MM.1S (cell line): ENCODE data around the gene PIGH.

ENCODE experiments used
- CTCF ChIP-seq: fragments of 300-600 bp; sonication (generic); IDR thresholded peaks from 2 replicates; pipeline ENCODE4 v1.5.1; 2016; ENCODE audit warnings: antibody characterized with exemption, low read length, mixed read lengths
- EZH2 ChIP-seq: fragments of 300-600 bp; sonication (generic); optimal IDR thresholded peaks from 2 replicates; pipeline ENCODE3; 2017; ENCODE audit warnings: low read depth, mild to moderate bottlenecking, antibody characterized with exemption, low read length, mixed read lengths
- EZH2phosphoT487 ChIP-seq: fragments of 300-600 bp; sonication (generic); IDR thresholded peaks from 2 replicates; pipeline ENCODE4 v1.6.1; 2018; ENCODE audit warnings: antibody characterized with exemption, low read length

- TF ChIP-seq CTCF: no peak
- TF ChIP-seq EZH2: no peak
- no peak for TF ChIP-seq EZH2phosphoT487
Observed at GRCh38 chr14:67575684-67576083, 24.4 kb downstream of the PIGH start.
